DOHH2 (cell line): Measurements from ENCODE around the gene RCAN3.
"Not testable (repeated sequence)": the region's sequence is repeated elsewhere in the genome, so short reads cannot be mapped to it uniquely, and the experiment has no call there.

Experiments used
- H3F3A ChIP-seq: fragments of 200-600 bp; sonication (generic), shearing (Covaris generic); 2 replicates; pipeline ENCODE4 v1.6.0; 2016; ENCODE audit warnings: antibody characterized with exemption, mild to moderate bottlenecking; ENCODE audit not compliant: control insufficient read depth, insufficient read depth
- H3K27ac ChIP-seq: fragments of 200-600 bp; sonication (generic); 2 replicates; pipeline ENCODE4 v1.5.1; 2014; ENCODE audit warnings: low read depth, mild to moderate bottlenecking, low read length, moderate library complexity
- H3K27me3 ChIP-seq: fragments of 200-600 bp; sonication (generic); 2 replicates; pipeline ENCODE4 v1.6.1; 2014; ENCODE audit warnings: mild to moderate bottlenecking, low read length, mixed read lengths; ENCODE audit not compliant: control insufficient read depth
- H3K36me3 ChIP-seq: fragments of 200-600 bp; sonication (generic); 2 replicates; pipeline ENCODE4 v1.6.1; 2014; ENCODE audit warnings: mild to moderate bottlenecking, low read length, moderate library complexity, mixed read lengths; ENCODE audit not compliant: control insufficient read depth
- H3K4me1 ChIP-seq: fragments of 200-600 bp; sonication (generic); 2 replicates; pipeline ENCODE4 v1.6.1; 2014; ENCODE audit warnings: mild to moderate bottlenecking, low read length, mixed read lengths; ENCODE audit not compliant: control insufficient read depth
- H3K4me2 ChIP-seq: fragments of 200-600 bp; sonication (generic); 2 replicates; pipeline ENCODE4 v1.6.0; 2014; ENCODE audit warnings: mild to moderate bottlenecking, low read length, moderate library complexity
- H3K4me3 ChIP-seq: fragments of 200-600 bp; sonication (generic); 2 replicates; pipeline ENCODE4 v1.5.1; 2014; ENCODE audit warnings: mild to moderate bottlenecking, low read length, mixed read lengths
- H3K79me2 ChIP-seq: fragments of 200-600 bp; sonication (generic); 2 replicates; pipeline ENCODE4 v1.6.1; 2014; ENCODE audit warnings: mild to moderate bottlenecking, low read length, mixed read lengths; ENCODE audit not compliant: control insufficient read depth
- H3K9me2 ChIP-seq: fragments of 200-600 bp; sonication (generic); replicated peaks from 2 replicates; pipeline ENCODE4 v1.6.1; 2014; ENCODE audit warnings: mild to moderate bottlenecking, low read length, mixed read lengths; ENCODE audit not compliant: control insufficient read depth
- H3K9me3 ChIP-seq: fragments of 200-600 bp; sonication (generic); 2 replicates; pipeline ENCODE4 v1.6.1; 2014; ENCODE audit warnings: antibody characterized with exemption, low read length, mixed read lengths; ENCODE audit not compliant: control insufficient read depth, insufficient read depth
- H4K20me1 ChIP-seq: fragments of 200-600 bp; sonication (generic); 2 replicates; pipeline ENCODE4 v1.6.0; 2014; ENCODE audit warnings: low read depth, mild to moderate bottlenecking, antibody characterized with exemption, low read length, moderate library complexity; ENCODE audit not compliant: control insufficient read depth, insufficient read depth
- CTCF ChIP-seq: fragments of 200-600 bp; sonication (generic); IDR thresholded peaks from one replicate; pipeline ENCODE4 v1.5.1; 2014; ENCODE audit warnings: antibody characterized with exemption, mild to moderate bottlenecking, low read depth, low read length; ENCODE audit not compliant: poor library complexity, severe bottlenecking
- EZH2phosphoT487 ChIP-seq: fragments of 200-600 bp; sonication (generic); IDR thresholded peaks from 2 replicates; pipeline ENCODE4 v1.6.1; 2017; ENCODE audit warnings: borderline replicate concordance, mild to moderate bottlenecking, antibody characterized with exemption, low read length, moderate library complexity, mixed read lengths

RCAN3 gene

GRCh38 chr1:24490101-24490781 lies 12.4 kb upstream of the RCAN3 start:
- Histone ChIP-seq H4K20me1 (no peaks in the 10 kb centered on the region), H3K4me1 (peaks cover 21% of the 10 kb centered on the region), H3K79me2 (no peaks in the 10 kb centered on the region), H3K9me3 (peaks cover 10% of the 10 kb centered on the region; the same call in 1 of the 2 replicates), H3K27me3 (no peaks in the 10 kb centered on the region), H3K27ac (no peak overlapping the region), H3K4me2 (no peak overlapping the region), H3K4me3 (no peak overlapping the region), H3F3A (peaks cover 2% of the 10 kb centered on the region; the same call in 1 of the 2 replicates), H3K9me2 (no peaks in the 10 kb centered on the region), H3K36me3 (no peaks in the 10 kb centered on the region)
- TF ChIP-seq EZH2phosphoT487: no peak
- no peak for TF ChIP-seq CTCF

- Histone ChIP-seq H3K9me3 (peaks cover 10% of the 10 kb centered on the region; the same call in 1 of the 2 replicates), H3K36me3 (no peaks in the 10 kb centered on the region), H3K4me2 (no peak overlapping the region), H3K27me3 (no peaks in the 10 kb centered on the region), H3K4me1 (peaks cover 14% of the 10 kb centered on the region), H3K4me3 (no peak overlapping the region), H3K9me2 (no peaks in the 10 kb centered on the region), H3F3A (peaks cover 2% of the 10 kb centered on the region; the same call in 1 of the 2 replicates), H3K79me2 (no peaks in the 10 kb centered on the region), H4K20me1 (no peaks in the 10 kb centered on the region), H3K27ac (no peak overlapping the region)
- TF ChIP-seq CTCF: no peak
- no peak for TF ChIP-seq EZH2phosphoT487
Observed at GRCh38 chr1:24491577-24492360, 10.9 kb upstream of the RCAN3 start.

GRCh38 chr1:24492935-24493334 lies 9.7 kb upstream of the RCAN3 start:
- not testable (repeated sequence) for H4K20me1 ChIP-seq, H3K4me3 ChIP-seq, H3K27ac ChIP-seq, H3K4me1 ChIP-seq, H3K36me3 ChIP-seq, H3K27me3 ChIP-seq, H3K9me2 ChIP-seq, H3K79me2 ChIP-seq, H3F3A ChIP-seq, H3K4me2 ChIP-seq
- H3K9me3 ChIP-seq: peaks cover 10% of the 10 kb centered on the region; the same call in 1 of the 2 replicates

- H3K27me3 ChIP-seq: no peaks in the 10 kb centered on the region
- H3K4me1 ChIP-seq: no peaks in the 10 kb centered on the region
- H3K9me3 ChIP-seq: peaks cover 10% of the 10 kb centered on the region; the same call in 1 of the 2 replicates
- no peaks in the 10 kb centered on the region for H3K79me2 ChIP-seq
- H3K36me3 ChIP-seq: no peaks in the 10 kb centered on the region
- no peak overlapping the region for H3K4me3 ChIP-seq
- no peaks in the 10 kb centered on the region for H4K20me1 ChIP-seq
- no peak overlapping the region for H3K27ac ChIP-seq
- TF ChIP-seq CTCF (no peak), EZH2phosphoT487 (no peak)
- H3K9me2 ChIP-seq: no peaks in the 10 kb centered on the region
- no peak overlapping the region for H3K4me2 ChIP-seq
- no peaks in the 10 kb centered on the region for H3F3A ChIP-seq
Observed at GRCh38 chr1:24493785-24494184, 8.9 kb upstream of the RCAN3 start.
